HepG2 (cell line): ENCODE measurements around the gene RCAN2. TPM values are rescaled to one million over a fixed set of nuclear protein-coding genes. Genes with fewer than 3 reads are reported as not detected.

Experiments used
- ATAC-seq: fragments of 200-7000 bp; cut with Tn5 transposase; 3 replicates; pipeline ENCODE4 v1.9.1; 2020; ENCODE audit warnings: mild to moderate bottlenecking, moderate library complexity
- BruUV-seq: library from RNA; stranded (reverse); fragments of 400-500 nt; replicated peaks from 2 replicates; lab custom pipeline; 2021; lab: Mats Ljungman, UMichigan
- CTCF ChIA-PET: fragments of 300-600 bp; formaldehyde crosslinking; extraction: SDS; loops from one replicate; lab custom pipeline; 2021; ENCODE audit warnings: low total read pairs, inconsistent platforms, low intra/inter-chr PET ratio; lab: Yijun Ruan, JAX
- POLR2A ChIA-PET: fragments of 350-600 bp; sonication (Branson Sonifier 250); formaldehyde crosslinking; loops from one replicate; lab custom pipeline; 2020; ENCODE audit warnings: antibody characterized with exemption, inconsistent platforms; lab: Yijun Ruan, JAX
- DNase-seq: peaks from one replicate; pipeline ENCODE4 v3.0.0-alpha.2; 2015; ENCODE audit warnings: low spot score
- FAIRE-seq: peaks from 3 replicates; lab custom pipeline; 2011; peaks lifted over from hg19 to GRCh38; lab: Jason Lieb, UNC
- H2AFZ ChIP-seq: one replicate; pipeline ENCODE4 v1.6.1; 2011; ENCODE audit warnings: low read length, inconsistent platforms
- H3K27ac ChIP-seq: fragments of 300-600 bp; 3 replicates; pipeline ENCODE4 v1.8.0; 2011; ENCODE audit warnings: mixed run types, mild to moderate bottlenecking, mixed read lengths, low read length, inconsistent platforms; ENCODE audit not compliant: insufficient read depth; ENCODE audit errors: extremely low read length
- H3K27me3 ChIP-seq, 2 experiments: fragments of 200-600 bp in 1 of 2; 2 replicates in 1 of 2; 3 replicates in 1 of 2; pipeline versions ENCODE4 v1.6.0 to v1.8.0; 2011; ENCODE audit warnings: low read length in 2 of 2, mild to moderate bottlenecking in 2 of 2, moderate library complexity in 2 of 2, inconsistent platforms in 1 of 2; ENCODE audit not compliant: insufficient read depth in 2 of 2, control insufficient read depth in 1 of 2
- H3K36me3 ChIP-seq, 2 experiments: fragments of 200-600 bp in 1 of 2; replicated peaks in 1 of 2; 2 replicates in 1 of 2; 3 replicates in 1 of 2; pipeline versions ENCODE4 v1.5.1 to v1.8.0; 2011; ENCODE audit warnings: low read length in 2 of 2, inconsistent platforms in 1 of 2; ENCODE audit not compliant: insufficient read depth in 2 of 2, control insufficient read depth in 1 of 2
- H3K4me1 ChIP-seq: 2 replicates; pipeline ENCODE4 v1.5.1; 2012; ENCODE audit warnings: low read length, inconsistent platforms; ENCODE audit not compliant: insufficient read depth
- H3K4me2 ChIP-seq: 2 replicates; pipeline ENCODE4 v1.6.0; 2011; ENCODE audit warnings: low read depth, low read length, inconsistent platforms
- H3K4me3 ChIP-seq, 3 experiments: fragments of 200-600 bp in 1 of 3; sonication (generic), shearing (Covaris generic) in 1 of 3; replicated peaks in 1 of 3; 2 replicates each; pipeline ENCODE4 v1.5.1; 2011 to 2016; ENCODE audit warnings: low read length in 3 of 3, inconsistent platforms in 2 of 3, low read depth in 2 of 3, mild to moderate bottlenecking in 2 of 3, control low read depth in 1 of 3, mixed read lengths in 1 of 3; ENCODE audit not compliant: insufficient read depth in 1 of 3
- H3K79me2 ChIP-seq: one replicate; pipeline ENCODE4 v1.6.1; 2011; ENCODE audit warnings: low read length, inconsistent platforms; ENCODE audit not compliant: insufficient read depth
- H3K9ac ChIP-seq: 2 replicates; pipeline ENCODE4 v1.6.0; 2011; ENCODE audit warnings: mild to moderate bottlenecking, low read depth, low read length, inconsistent platforms; ENCODE audit not compliant: insufficient read depth
- H3K9me3 ChIP-seq: 2 replicates; pipeline ENCODE4 v1.5.1; 2012; ENCODE audit warnings: mild to moderate bottlenecking, low read length
- H4K20me1 ChIP-seq: 2 replicates; pipeline ENCODE4 v1.6.0; 2011; ENCODE audit warnings: inconsistent platforms, mild to moderate bottlenecking, low read length, moderate library complexity; ENCODE audit not compliant: insufficient read depth
- CBX5 ChIP-seq: sonication (generic); formaldehyde crosslinking; IDR thresholded peaks from 2 replicates; pipeline ENCODE4 v1.4.0; 2020; ENCODE audit warnings: missing genetic modification reagents, borderline replicate concordance
- CC2D1A ChIP-seq: sonication (generic); formaldehyde crosslinking; IDR thresholded peaks from 2 replicates; pipeline ENCODE4 v1.8.1; 2023; ENCODE audit warnings: mild to moderate bottlenecking, missing genetic modification reagents
- GTF2F1 ChIP-seq: fragments of 150-350 bp; IDR thresholded peaks from 2 replicates; pipeline ENCODE4 v1.6.1; 2014; ENCODE audit warnings: low read length
- MAFK ChIP-seq, 2 experiments: IDR thresholded peaks in 1 of 2; conservative IDR thresholded peaks in 1 of 2; 2 replicates each; pipeline ENCODE4 v1.6.1; 2011; ENCODE audit warnings: improper control_type of control experiment in 2 of 2, low read length in 2 of 2
- NCOR1 ChIP-seq: fragments of 200-600 bp; sonication (generic); IDR thresholded peaks from 2 replicates; pipeline ENCODE4 v1.7.0; 2017; ENCODE audit warnings: antibody characterized with exemption, low read length, borderline replicate concordance
- PAF1 ChIP-seq: IDR thresholded peaks from 2 replicates; pipeline ENCODE4 v1.6.1; 2016; ENCODE audit warnings: missing genetic modification reagents, missing compliant biosample characterization
- PHF21A ChIP-seq: sonication (generic); formaldehyde crosslinking; IDR thresholded peaks from 2 replicates; pipeline ENCODE4 v1.5.0; 2020; ENCODE audit warnings: mild to moderate bottlenecking, missing genetic modification reagents
- RCOR2 ChIP-seq: IDR thresholded peaks from 2 replicates; pipeline ENCODE4 v1.6.1; 2016; ENCODE audit warnings: missing biosample characterization, missing genetic modification reagents
- SMAD9 ChIP-seq: sonication (generic); formaldehyde crosslinking; IDR thresholded peaks from 2 replicates; pipeline ENCODE4 v1.5.1; 2020; ENCODE audit warnings: mild to moderate bottlenecking, missing genetic modification reagents
- TSC22D2 ChIP-seq: sonication (generic); formaldehyde crosslinking; IDR thresholded peaks from 2 replicates; pipeline ENCODE4 v1.5.1; 2020; ENCODE audit warnings: missing genetic modification reagents, mild to moderate bottlenecking, borderline replicate concordance
- ZC3H4 ChIP-seq: sonication (generic); formaldehyde crosslinking; IDR thresholded peaks from 2 replicates; pipeline ENCODE4 v1.4.0; 2020; ENCODE audit warnings: missing genetic modification reagents, borderline replicate concordance
- ZEB1 ChIP-seq: IDR thresholded peaks from 2 replicates; pipeline ENCODE4 v1.6.1; 2012; ENCODE audit warnings: mild to moderate bottlenecking, low read depth, inconsistent platforms; ENCODE audit not compliant: insufficient replicate concordance
- ZNF629 ChIP-seq: sonication (generic); formaldehyde crosslinking; conservative IDR thresholded peaks from 2 replicates; pipeline ENCODE4 v1.5.0; 2020; ENCODE audit warnings: missing genetic modification reagents
- WGBS: methylation state at CpG from one replicate; pipeline ENCODE4 v1.1.6; 2017; ENCODE audit warnings: low lambda C conversion rate; 5-methylcytosine and 5-hydroxymethylcytosine counted together
- in situ Hi-C: cut with HindIII; loops from 2 replicates; pipeline ENCODE4 v1.10.0; 2017; ENCODE audit warnings: low pct_unique_long_range_greater_than_20kb; ENCODE audit not compliant: extremely low pct_ligation_motif_present
- intact Hi-C: fragments of 100-400 bp; cut with micrococcal nuclease; formaldehyde crosslinking; loops from one replicate; pipeline ENCODE4 v1.10.0; 2022; ENCODE audit not compliant: unreplicated experiment
- polyA plus RNA-seq, 8 experiments: library from polyadenylated mRNA; depleted of rRNA in 3 of 8; stranded (reverse) in 7 of 8; unstranded in 1 of 8; fragments of >200 nt; fragmentation: Illumina TruSeq in 4 of 8; extraction: Trizol in 4 of 8; gene quantifications; 2 replicates each; pipeline versions ENCODE4 v1.2.1 to v1.2.3, GENCODE V29; 2011 to 2016; ENCODE audit warnings: low read depth in 4 of 8, missing spikeins in 1 of 8, mixed read lengths in 1 of 8; ENCODE audit not compliant: insufficient read depth in 1 of 8
- total RNA-seq, 5 experiments: library from RNA; depleted of rRNA; stranded (reverse); fragments of >200 nt; fragmentation: Illumina TruSeq; extraction: Trizol; gene quantifications; 2 replicates each; pipeline ENCODE4 v1.2.3, GENCODE V29; 2016; ENCODE audit warnings: low read depth in 1 of 5
- TF ChIP-seq, protein P1 (sequence below): sonication (generic); formaldehyde crosslinking; IDR thresholded peaks from 2 replicates; pipeline ENCODE4 v1.5.1; 2020; ENCODE audit warnings: missing genetic modification reagents, mild to moderate bottlenecking, borderline replicate concordance

RCAN2 gene
- total and polyA plus RNA-seq, 2 of the 13 experiments (the other 11 are each of a cell fraction or from before 2014, with no cell fraction given) = not detected

DNA sequence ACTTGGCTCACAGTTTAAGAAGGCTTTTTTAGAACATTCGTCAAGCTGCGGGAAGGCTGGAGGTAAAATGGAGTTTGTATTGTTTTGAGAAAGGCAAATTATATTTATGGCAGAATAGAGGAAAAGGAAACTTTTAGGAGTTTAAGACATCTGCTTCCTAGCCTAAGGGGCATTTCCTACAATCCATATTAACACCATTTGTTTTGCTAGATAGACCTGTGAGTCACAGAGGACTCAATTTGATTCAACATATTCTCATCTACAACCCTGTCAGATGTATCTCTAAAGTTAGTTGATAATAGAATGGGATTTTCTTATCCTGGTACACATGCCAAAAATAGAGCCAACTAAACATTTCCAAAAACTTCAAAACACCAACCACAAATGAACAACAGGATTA is 35.0 kb downstream of the RCAN2 start:
- H3K9ac ChIP-seq = no peak overlapping the region
- no peaks in the 10 kb centered on the region for H3K4me1 ChIP-seq
- FAIRE-seq = no peak
- H4K20me1 ChIP-seq = no peaks in the 10 kb centered on the region
- no peak overlapping the region for H3K4me3 ChIP-seq
- H3K27ac ChIP-seq = no peak overlapping the region
- no peak for DNase-seq
- no peaks in the 10 kb centered on the region for H3K36me3 ChIP-seq
- H2AFZ ChIP-seq = no peak overlapping the region
- no peak overlapping the region for H3K4me2 ChIP-seq
- POLR2A ChIA-PET = no interaction called here
- no peaks in the 10 kb centered on the region for H3K9me3 ChIP-seq
- no peak for ATAC-seq
- 65% methylated on average over 2 of the region's 2 CpGs for WGBS
- H3K27me3 ChIP-seq = no peaks in the 10 kb centered on the region
- no TSS peak for BruUV-seq
- H3K79me2 ChIP-seq = no peaks in the 10 kb centered on the region
- TF ChIP-seq CC2D1A (CRISPR knock-in tag) (no peak), PAF1 (CRISPR knock-in tag) (no peak), TSC22D2 (CRISPR knock-in tag) (no peak), GTF2F1 (no peak), NCOR1 (no peak), RCOR2 (no peak)
- CTCF ChIA-PET = no interaction called here
- in situ Hi-C loops (no loop called here), intact Hi-C loops (loop anchor here (5.0 kb wide), 1 partner anchor 361 kb away; no protein-coding TSS in a partner anchor)

GRCh38 chr6:46454691-46455090 is 36.6 kb downstream of the RCAN2 start:
- FAIRE-seq (no peak), ATAC-seq (no peak), DNase-seq (no peak)
- POLR2A ChIA-PET = no interaction called here
- Histone ChIP-seq H3K36me3 (no peaks in the 10 kb centered on the region), H3K79me2 (no peaks in the 10 kb centered on the region), H2AFZ (no peak overlapping the region), H3K4me2 (no peak overlapping the region), H4K20me1 (no peaks in the 10 kb centered on the region), H3K9ac (no peak overlapping the region), H3K27ac (no peak overlapping the region), H3K4me3 (no peak overlapping the region), H3K4me1 (no peaks in the 10 kb centered on the region), H3K27me3 (no peaks in the 10 kb centered on the region), H3K9me3 (no peaks in the 10 kb centered on the region; the same call in 1 of the 2 replicates)
- WGBS = 11% methylated on average over 1 of the region's 1 CpG
- CTCF ChIA-PET = no interaction called here
- in situ Hi-C loops = no loop called here
- intact Hi-C loops = loop anchor here (5.0 kb wide), 1 partner anchor 363 kb away; no protein-coding TSS in a partner anchor
- no TSS peak for BruUV-seq
- TF ChIP-seq, protein P1, sequence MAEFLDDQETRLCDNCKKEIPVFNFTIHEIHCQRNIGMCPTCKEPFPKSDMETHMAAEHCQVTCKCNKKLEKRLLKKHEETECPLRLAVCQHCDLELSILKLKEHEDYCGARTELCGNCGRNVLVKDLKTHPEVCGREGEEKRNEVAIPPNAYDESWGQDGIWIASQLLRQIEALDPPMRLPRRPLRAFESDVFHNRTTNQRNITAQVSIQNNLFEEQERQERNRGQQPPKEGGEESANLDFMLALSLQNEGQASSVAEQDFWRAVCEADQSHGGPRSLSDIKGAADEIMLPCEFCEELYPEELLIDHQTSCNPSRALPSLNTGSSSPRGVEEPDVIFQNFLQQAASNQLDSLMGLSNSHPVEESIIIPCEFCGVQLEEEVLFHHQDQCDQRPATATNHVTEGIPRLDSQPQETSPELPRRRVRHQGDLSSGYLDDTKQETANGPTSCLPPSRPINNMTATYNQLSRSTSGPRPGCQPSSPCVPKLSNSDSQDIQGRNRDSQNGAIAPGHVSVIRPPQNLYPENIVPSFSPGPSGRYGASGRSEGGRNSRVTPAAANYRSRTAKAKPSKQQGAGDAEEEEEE (CRISPR knock-in tag) = no peak
- TF ChIP-seq CBX5 (CRISPR knock-in tag) (no peak), ZEB1 (no peak), SMAD9 (CRISPR knock-in tag) (no peak), ZNF629 (no peak), MAFK (conservative IDR thresholded peaks at IDR 0.05 in 1 of 2, IDR thresholded peaks at IDR 0.05 in 1 of 2; ENCODE audit: low read length in 2 of 2) (no peak), ZC3H4 (CRISPR knock-in tag) (no peak), PHF21A (CRISPR knock-in tag) (no peak)
